SK-N-MC (cell line): ENCODE data around the gene ZFP91.

Source experiments
- DNase-seq: peaks from one replicate; pipeline ENCODE4 v3.0.0-alpha.2; 2011; ENCODE audit warnings: low read depth, low spot score
- H3K27ac ChIP-seq: fragments of 200-600 bp; sonication (generic); 2 replicates; pipeline ENCODE4 v1.5.1; 2016; ENCODE audit warnings: mixed run types
- H3K36me3 ChIP-seq: fragments of 200-600 bp; sonication (generic); 2 replicates; pipeline ENCODE4 v1.6.1; 2017; ENCODE audit warnings: antibody characterized with exemption, low read length, mixed read lengths; ENCODE audit not compliant: insufficient read depth
- H3K4me3 ChIP-seq: fragments of 200-600 bp; sonication (generic); 2 replicates; pipeline ENCODE4 v1.5.1; 2016
- H3K9ac ChIP-seq: fragments of 200-600 bp; sonication (generic); 2 replicates; pipeline ENCODE4 v1.8.0; 2017; ENCODE audit warnings: mixed run types, mixed read lengths; ENCODE audit not compliant: insufficient read length
- H3K9me3 ChIP-seq: fragments of 200-600 bp; sonication (generic); 2 replicates; pipeline ENCODE4 v1.6.1; 2017; ENCODE audit warnings: low read depth, mild to moderate bottlenecking, antibody characterized with exemption, low read length, moderate library complexity, mixed read lengths
- EZH2 ChIP-seq: fragments of 200-600 bp; sonication (generic); IDR thresholded peaks from one replicate; pipeline ENCODE4 v1.6.1; 2017; ENCODE audit warnings: antibody characterized with exemption
- FOXP2 ChIP-seq: optimal IDR thresholded peaks from 2 replicates; pipeline ENCODE3; 2011; ENCODE audit warnings: mild to moderate bottlenecking, moderate library complexity; ENCODE audit not compliant: insufficient read depth; ENCODE audit errors: extremely low read length, control extremely low read depth
- POLR2AphosphoS5 ChIP-seq: IDR thresholded peaks from 2 replicates; pipeline ENCODE4 v1.6.1; 2012; ENCODE audit warnings: mild to moderate bottlenecking, low read depth, low read length, borderline replicate concordance

ZFP91 gene

GRCh38 chr11:58578635-58579191, at the start of gene ZFP91:
TSS of gene ZFP91 (plus strand) at chr11:58579063. CDS start at chr11:58579282, 219 bp downstream.
- Histone ChIP-seq H3K9me3 (no peaks in the 10 kb centered on the region), H3K4me3 (peak within 1 kb of the TSS; percentile 93), H3K36me3 (peaks cover 28% of the 10 kb centered on the region), H3K27ac (peak within 1 kb of the TSS; percentile 99), H3K9ac (peak within 1 kb of the TSS; percentile 97)
- TF ChIP-seq POLR2AphosphoS5 (peak; percentile 72; the same call in 1 of the 2 replicates), EZH2 (no peak)
- peak; percentile 86 for DNase-seq

GRCh38 chr11:58530236-58530635, 48.6 kb upstream of the ZFP91 start:
- TF ChIP-seq POLR2AphosphoS5 = no peak
- no peak for TF ChIP-seq FOXP2
- TF ChIP-seq EZH2 = no peak
- no peak overlapping the region for H3K27ac ChIP-seq
- no peak overlapping the region for H3K4me3 ChIP-seq
- H3K9ac ChIP-seq = no peak overlapping the region
- no peaks in the 10 kb centered on the region for H3K9me3 ChIP-seq
- no peak for DNase-seq
- no peaks in the 10 kb centered on the region for H3K36me3 ChIP-seq

GRCh38 chr11:58531865-58532341, 47.0 kb upstream of the ZFP91 start:
- no peak for TF ChIP-seq POLR2AphosphoS5
- no peak for TF ChIP-seq FOXP2
- TF ChIP-seq EZH2 = no peak
- Histone ChIP-seq H3K4me3 (no peak overlapping the region), H3K36me3 (no peaks in the 10 kb centered on the region), H3K9me3 (no peaks in the 10 kb centered on the region), H3K9ac (no peak overlapping the region), H3K27ac (no peak overlapping the region)
- no peak for DNase-seq

- no peak overlapping the region for H3K4me3 ChIP-seq
- H3K9ac ChIP-seq = no peak overlapping the region
- TF ChIP-seq FOXP2 (no peak), EZH2 (no peak), POLR2AphosphoS5 (no peak)
- H3K27ac ChIP-seq = no peak overlapping the region
- no peaks in the 10 kb centered on the region for H3K36me3 ChIP-seq
- no peak for DNase-seq
- H3K9me3 ChIP-seq = no peaks in the 10 kb centered on the region
These were observed 32.0 kb upstream of the ZFP91 start for GRCh38 chr11:58546841-58547240.

- Histone ChIP-seq H3K4me3 (no peak overlapping the region), H3K9ac (no peak overlapping the region), H3K9me3 (no peaks in the 10 kb centered on the region), H3K27ac (no peak overlapping the region), H3K36me3 (no peaks in the 10 kb centered on the region)
- no peak for DNase-seq
- no peak for TF ChIP-seq FOXP2
- TF ChIP-seq EZH2 = no peak
- TF ChIP-seq POLR2AphosphoS5 = no peak
These were observed 29.2 kb upstream of the ZFP91 start for GRCh38 chr11:58549644-58550043.

GRCh38 chr11:58560842-58561241, 18.0 kb upstream of the ZFP91 start:
- TF ChIP-seq FOXP2 = no peak
- no peak for TF ChIP-seq POLR2AphosphoS5
- TF ChIP-seq EZH2 = no peak
- Histone ChIP-seq H3K36me3 (no peaks in the 10 kb centered on the region), H3K9me3 (no peaks in the 10 kb centered on the region), H3K9ac (no peak overlapping the region), H3K4me3 (no peak overlapping the region), H3K27ac (no peak overlapping the region)
- no peak for DNase-seq

GRCh38 chr11:58561394-58562098, 17.3 kb upstream of the ZFP91 start:
- Histone ChIP-seq H3K36me3 (no peaks in the 10 kb centered on the region), H3K9ac (no peak overlapping the region), H3K4me3 (no peak overlapping the region), H3K9me3 (no peaks in the 10 kb centered on the region), H3K27ac (no peak overlapping the region)
- TF ChIP-seq EZH2 (no peak), POLR2AphosphoS5 (no peak), FOXP2 (no peak)
- no peak for DNase-seq

GRCh38 chr11:58562375-58562800, 16.5 kb upstream of the ZFP91 start:
- H3K27ac ChIP-seq = no peak overlapping the region
- TF ChIP-seq POLR2AphosphoS5 (no peak), EZH2 (no peak), FOXP2 (no peak)
- DNase-seq = no peak
- no peaks in the 10 kb centered on the region for H3K9me3 ChIP-seq
- no peak overlapping the region for H3K4me3 ChIP-seq
- H3K9ac ChIP-seq = no peak overlapping the region
- no peaks in the 10 kb centered on the region for H3K36me3 ChIP-seq

GRCh38 chr11:58564231-58564630, 14.6 kb upstream of the ZFP91 start:
- H3K9ac ChIP-seq = no peak overlapping the region
- TF ChIP-seq EZH2 (no peak), FOXP2 (no peak), POLR2AphosphoS5 (no peak)
- H3K9me3 ChIP-seq = no peaks in the 10 kb centered on the region
- H3K27ac ChIP-seq = no peak overlapping the region
- no peak for DNase-seq
- no peak overlapping the region for H3K4me3 ChIP-seq
- no peaks in the 10 kb centered on the region for H3K36me3 ChIP-seq
